ENCODE data around the gene TCEA3. TPM values are rescaled to one million over a fixed set of nuclear protein-coding genes. Genes with fewer than 3 reads are reported as not detected.
A peak's percentile ranks its signal among the peaks of the same experiment; 100 is the strongest.

Gene TCEA3
- total RNA-seq, 4 donors from 2014 or later, result 16.7 to 24.1 (median 20.9) TPM

- TF ChIP-seq POLR2AphosphoS5 (IDR thresholded peaks at IDR 0.05) (no peak), POLR2A (IDR thresholded peaks at IDR 0.05; ENCODE audit: low read depth) (no peak), EP300 (IDR thresholded peaks at IDR 0.05) (no peak)
- TF ChIP-seq, protein P1, sequence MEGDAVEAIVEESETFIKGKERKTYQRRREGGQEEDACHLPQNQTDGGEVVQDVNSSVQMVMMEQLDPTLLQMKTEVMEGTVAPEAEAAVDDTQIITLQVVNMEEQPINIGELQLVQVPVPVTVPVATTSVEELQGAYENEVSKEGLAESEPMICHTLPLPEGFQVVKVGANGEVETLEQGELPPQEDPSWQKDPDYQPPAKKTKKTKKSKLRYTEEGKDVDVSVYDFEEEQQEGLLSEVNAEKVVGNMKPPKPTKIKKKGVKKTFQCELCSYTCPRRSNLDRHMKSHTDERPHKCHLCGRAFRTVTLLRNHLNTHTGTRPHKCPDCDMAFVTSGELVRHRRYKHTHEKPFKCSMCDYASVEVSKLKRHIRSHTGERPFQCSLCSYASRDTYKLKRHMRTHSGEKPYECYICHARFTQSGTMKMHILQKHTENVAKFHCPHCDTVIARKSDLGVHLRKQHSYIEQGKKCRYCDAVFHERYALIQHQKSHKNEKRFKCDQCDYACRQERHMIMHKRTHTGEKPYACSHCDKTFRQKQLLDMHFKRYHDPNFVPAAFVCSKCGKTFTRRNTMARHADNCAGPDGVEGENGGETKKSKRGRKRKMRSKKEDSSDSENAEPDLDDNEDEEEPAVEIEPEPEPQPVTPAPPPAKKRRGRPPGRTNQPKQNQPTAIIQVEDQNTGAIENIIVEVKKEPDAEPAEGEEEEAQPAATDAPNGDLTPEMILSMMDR (IDR thresholded peaks at IDR 0.05), result no peak
- Histone ChIP-seq H3K4me3 (no peak overlapping the region), H3K9me3 (no peaks in the 10 kb centered on the region), H3K27me3 (no peaks in the 10 kb centered on the region), H3K36me3 (peaks cover 0 to 27% (median under 1%) of the 10 kb centered on the region in 4 donors), H3K27ac (replicated peaks in 1 of 4) (peak overlapping the region in 1 of 4 donors; percentile 84), H3K4me1 (peaks cover 34 to 42% (median 36%) of the 10 kb centered on the region in 4 donors)
- intact Hi-C loops (cut with DNase I), result no loop called here
- DNase-seq (ENCODE audit: extremely low spot score), result no peak
- WGBS, result 96% methylated on average over 2 of the region's 2 CpGs
These were observed 28.2 kb downstream of the TCEA3 start for GRCh38 chr1:23396380-23396779.

DNA sequence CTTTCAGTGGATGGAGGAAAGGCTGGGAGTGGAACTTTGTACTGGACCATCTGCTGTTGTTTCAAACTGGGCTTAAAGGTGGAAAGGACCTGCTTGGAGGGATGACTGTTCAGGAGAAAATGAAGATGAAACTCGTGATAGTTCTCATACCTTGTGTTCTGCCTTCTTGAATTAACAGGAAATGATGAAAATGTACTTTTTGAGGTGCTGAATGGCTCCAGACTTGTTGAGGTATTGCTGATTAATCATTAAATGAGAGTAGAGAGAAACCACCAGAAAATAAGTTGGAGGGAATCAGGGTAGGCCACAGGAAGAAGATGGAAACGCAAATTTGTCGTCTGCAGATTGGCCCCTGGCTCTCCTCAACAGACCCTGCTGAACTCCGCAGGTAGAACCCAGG is 28.7 kb downstream of the TCEA3 start:
- Histone ChIP-seq H3K27ac (replicated peaks in 1 of 4) (peak overlapping the region in 3 of 4 donors; percentile 59 to 84 (median 79)), H3K9me3 (no peaks in the 10 kb centered on the region), H3K36me3 (peaks cover 0 to 27% (median 1%) of the 10 kb centered on the region in 4 donors), H3K4me1 (peaks cover 29 to 36% (median 32%) of the 10 kb centered on the region in 4 donors), H3K27me3 (no peaks in the 10 kb centered on the region), H3K4me3 (no peak overlapping the region)
- 90% methylated on average over 4 of the region's 4 CpGs for WGBS
- TF ChIP-seq POLR2AphosphoS5 (IDR thresholded peaks at IDR 0.05) (no peak), POLR2A (IDR thresholded peaks at IDR 0.05; ENCODE audit: low read depth) (no peak)
- TF ChIP-seq, protein P1 (IDR thresholded peaks at IDR 0.05), result no peak
- intact Hi-C loops (cut with DNase I), result no loop called here
- no peak for DNase-seq (ENCODE audit: extremely low spot score)

DNA sequence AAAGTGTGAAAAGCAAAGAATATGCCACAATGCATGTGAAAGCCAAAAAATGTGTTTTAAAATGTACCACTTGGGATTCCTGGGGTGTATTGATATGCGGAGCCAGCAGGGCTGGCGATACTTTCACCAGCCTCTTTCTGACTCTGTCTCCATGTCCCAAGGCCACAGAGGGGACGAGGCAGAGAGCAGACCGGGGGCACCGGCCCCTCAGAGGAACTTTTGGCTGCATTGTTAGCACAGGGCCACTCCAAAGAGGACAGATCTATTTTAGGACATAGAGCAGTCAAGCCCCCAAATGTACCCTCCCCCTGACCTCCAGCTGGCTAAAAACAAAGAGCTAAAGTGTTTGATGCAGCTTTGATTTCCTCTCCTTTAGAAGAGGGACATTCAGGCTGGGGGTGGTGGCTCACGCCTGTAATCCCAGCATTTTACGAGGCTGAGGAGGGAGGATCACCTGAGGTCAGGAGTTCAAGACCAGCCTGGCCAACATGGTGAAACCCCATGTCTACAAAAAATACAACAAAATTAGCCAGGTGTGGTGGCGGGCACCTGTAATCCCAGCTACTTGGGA is 29.3 kb downstream of the TCEA3 start:
- DNase-seq (ENCODE audit: extremely low spot score), result no peak
- intact Hi-C loops (cut with DNase I), result no loop called here
- TF ChIP-seq POLR2AphosphoS5 (IDR thresholded peaks at IDR 0.05) (no peak), EP300 (IDR thresholded peaks at IDR 0.05) (no peak), POLR2A (IDR thresholded peaks at IDR 0.05; ENCODE audit: low read depth) (no peak)
- TF ChIP-seq, protein P1 (IDR thresholded peaks at IDR 0.05), result no peak
- Histone ChIP-seq H3K27ac (replicated peaks in 1 of 4) (peak overlapping the region; percentile 59 to 84 (median 74)), H3K9me3 (no peaks in the 10 kb centered on the region), H3K27me3 (no peaks in the 10 kb centered on the region), H3K4me1 (peaks cover 25 to 30% (median 27%) of the 10 kb centered on the region in 4 donors), H3K4me3 (peak overlapping the region in 1 of 4 donors; percentile 5), H3K36me3 (peaks cover 0 to 27% (median 1%) of the 10 kb centered on the region in 4 donors)
- WGBS, result 44% methylated on average over 8 of the region's 8 CpGs

DNA sequence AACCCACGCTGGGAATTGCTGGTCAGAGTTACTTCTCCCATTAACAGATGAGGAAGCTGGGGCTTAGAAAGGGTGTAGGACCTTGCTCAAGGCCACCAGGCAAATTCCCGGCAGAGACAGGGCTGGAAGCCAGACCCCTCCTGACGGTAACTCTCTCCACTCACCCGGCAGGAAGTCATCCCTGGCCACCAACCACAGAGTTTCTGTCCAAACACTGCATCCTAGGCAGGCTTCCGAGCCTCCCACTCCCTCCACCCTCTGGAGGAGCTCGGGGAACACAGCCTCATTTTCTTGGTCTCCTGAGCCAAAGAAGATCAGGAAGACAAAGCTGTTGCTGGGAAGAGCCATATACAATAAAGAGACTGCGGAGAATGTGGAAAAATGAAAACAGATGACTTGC is 29.9 kb downstream of the TCEA3 start:
- intact Hi-C loops (cut with DNase I), result no loop called here
- H3K9me3 ChIP-seq, result no peaks in the 10 kb centered on the region
- peak; percentile 97 for DNase-seq (ENCODE audit: extremely low spot score)
- peak overlapping the region in 1 of 4 donors; percentile 5 for H3K4me3 ChIP-seq
- H3K27ac ChIP-seq (replicated peaks in 1 of 4), result peak overlapping the region; percentile 59 to 84 (median 74)
- TF ChIP-seq, protein P1 (IDR thresholded peaks at IDR 0.05), result no peak
- TF ChIP-seq POLR2AphosphoS5 (IDR thresholded peaks at IDR 0.05) (peak; percentile 68 to 69), POLR2A (IDR thresholded peaks at IDR 0.05; ENCODE audit: low read depth) (no peak), EP300 (IDR thresholded peaks at IDR 0.05) (peak; percentile 18)
- peaks cover 0 to 27% (median 1%) of the 10 kb centered on the region in 4 donors for H3K36me3 ChIP-seq
- 34% methylated on average over 7 of the region's 7 CpGs for WGBS
- H3K27me3 ChIP-seq, result no peaks in the 10 kb centered on the region
- H3K4me1 ChIP-seq, result peaks cover 25 to 30% (median 27%) of the 10 kb centered on the region in 4 donors

Measured in esophagus muscularis mucosa (tissue), 4 donors.